Gastroesophageal sphincter (tissue), 3 donors: ENCODE measurements around the gene SRP68.

Experiments used
- CTCF ChIP-seq, 4 experiments: fragments of 200-600 bp in 2 of 4; fragments of 450-650 bp in 2 of 4; sonication (generic) in 1 of 4; IDR thresholded peaks; one replicate each; pipeline ENCODE4 v1.5.1; 2017 to 2019; ENCODE audit warnings: antibody characterized with exemption in 4 of 4, mild to moderate bottlenecking in 2 of 4, moderate library complexity in 2 of 4
- EP300 ChIP-seq: sonication (generic); formaldehyde crosslinking; IDR thresholded peaks from one replicate; pipeline ENCODE4 v1.6.1; 2017; ENCODE audit warnings: antibody characterized with exemption, mild to moderate bottlenecking
- POLR2A ChIP-seq, 2 donors: fragments of 450-650 bp; IDR thresholded peaks; one replicate each; pipeline ENCODE4 v1.6.1; 2017; ENCODE audit warnings: antibody characterized with exemption in 2 of 2, mild to moderate bottlenecking in 2 of 2, moderate library complexity in 1 of 2
- POLR2AphosphoS5 ChIP-seq: sonication (generic); formaldehyde crosslinking; IDR thresholded peaks from one replicate; pipeline ENCODE4 v1.6.1; 2017; ENCODE audit warnings: antibody characterized with exemption

GRCh38 chr17:75996665-75997590, 75.4 kb downstream of the SRP68 start:
- TF ChIP-seq POLR2A (IDR thresholded peaks at IDR 0.05) (no peak), CTCF (IDR thresholded peaks at IDR 0.05) (no peak), EP300 (no peak), POLR2AphosphoS5 (no peak)
